ENCODE results near the gene AKNA.

GRCh38 chr9:114338187-114338586, 49.6 kb downstream of the AKNA start:
- TF ChIP-seq POLR2AphosphoS5 (IDR thresholded peaks at IDR 0.05; ENCODE audit: low read depth, low read length) (no peak), REST (IDR thresholded peaks at IDR 0.05; ENCODE audit: insufficient read depth in 1 of 2, low read depth in 2 of 2, low read length in 2 of 2) (no peak)

All from PFSK-1 (cell line).